ENCODE data around the gene FSD2.
"Not testable (repeated sequence)": the region's sequence is repeated elsewhere in the genome, so short reads cannot be mapped to it uniquely, and the experiment has no call there.

The FSD2 gene

GRCh38 chr15:82790321-82790720, 15.5 kb downstream of the FSD2 start:
- no peak for DNase-seq

DNA sequence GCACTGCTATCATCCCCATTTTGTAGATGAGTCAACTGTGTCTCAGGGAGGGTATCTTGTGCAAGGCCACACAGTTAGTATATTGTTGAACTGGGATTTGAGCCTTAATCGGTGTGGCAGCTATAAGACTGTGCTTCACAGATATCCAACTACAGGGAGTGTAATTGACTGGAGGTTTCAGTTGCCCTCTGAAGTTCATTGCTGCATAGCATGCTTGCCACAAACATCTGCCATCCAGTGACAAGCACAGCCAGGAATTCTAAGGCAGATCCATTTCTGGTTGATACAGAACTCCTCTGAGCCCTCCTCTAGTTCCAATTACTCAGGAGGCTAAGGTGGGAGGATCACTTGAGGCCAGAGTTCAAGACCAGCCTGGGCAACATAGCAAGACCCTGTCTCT, 16.4 kb downstream of the FSD2 start:
- no peak for DNase-seq

DNA sequence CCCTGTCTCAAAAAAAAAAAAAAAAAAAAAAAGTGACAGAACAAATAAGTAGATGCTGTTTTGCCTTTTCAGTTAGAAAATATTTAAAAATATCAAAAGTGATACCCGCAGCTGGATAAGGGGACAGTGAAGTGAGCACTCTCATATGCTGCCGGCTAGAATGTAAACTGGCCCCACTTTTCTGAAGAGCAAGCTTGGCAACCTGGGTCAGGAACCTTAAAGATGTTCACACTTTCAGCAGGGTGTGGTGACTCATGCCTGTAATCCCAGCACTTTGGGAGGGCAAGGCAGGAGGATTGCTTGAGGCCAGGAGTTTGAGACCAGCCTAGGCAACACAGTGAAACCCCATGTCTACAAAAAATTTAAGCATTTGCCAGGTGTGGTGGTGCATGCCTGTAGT, 17.4 kb downstream of the FSD2 start:
- no peak for DNase-seq

DNA sequence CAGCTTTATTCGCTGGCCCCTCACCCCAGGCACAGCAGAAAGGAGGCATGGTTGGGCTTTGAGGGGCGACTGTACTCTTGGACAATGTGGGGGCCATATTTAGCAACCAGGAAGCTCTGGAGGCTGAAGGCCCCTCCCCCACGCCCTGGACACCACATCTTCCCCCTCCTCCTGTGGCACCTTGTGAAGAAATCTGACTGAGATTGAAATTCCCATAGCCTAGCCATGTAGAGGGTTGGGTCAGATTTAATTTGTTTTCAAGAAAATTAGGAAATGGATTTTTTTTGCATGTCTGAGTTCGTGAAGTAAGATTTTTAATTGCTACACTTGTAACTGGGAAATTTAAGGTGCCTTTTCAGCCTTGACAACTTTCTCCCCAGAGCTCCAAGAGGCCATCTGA, 24.5 kb downstream of the FSD2 start:
- no peak for DNase-seq

- no peak for DNase-seq
These were observed 27.1 kb downstream of the FSD2 start for GRCh38 chr15:82778755-82779154.

- DNase-seq = no peak
These were observed 31.4 kb downstream of the FSD2 start for GRCh38 chr15:82774496-82774895.

DNA sequence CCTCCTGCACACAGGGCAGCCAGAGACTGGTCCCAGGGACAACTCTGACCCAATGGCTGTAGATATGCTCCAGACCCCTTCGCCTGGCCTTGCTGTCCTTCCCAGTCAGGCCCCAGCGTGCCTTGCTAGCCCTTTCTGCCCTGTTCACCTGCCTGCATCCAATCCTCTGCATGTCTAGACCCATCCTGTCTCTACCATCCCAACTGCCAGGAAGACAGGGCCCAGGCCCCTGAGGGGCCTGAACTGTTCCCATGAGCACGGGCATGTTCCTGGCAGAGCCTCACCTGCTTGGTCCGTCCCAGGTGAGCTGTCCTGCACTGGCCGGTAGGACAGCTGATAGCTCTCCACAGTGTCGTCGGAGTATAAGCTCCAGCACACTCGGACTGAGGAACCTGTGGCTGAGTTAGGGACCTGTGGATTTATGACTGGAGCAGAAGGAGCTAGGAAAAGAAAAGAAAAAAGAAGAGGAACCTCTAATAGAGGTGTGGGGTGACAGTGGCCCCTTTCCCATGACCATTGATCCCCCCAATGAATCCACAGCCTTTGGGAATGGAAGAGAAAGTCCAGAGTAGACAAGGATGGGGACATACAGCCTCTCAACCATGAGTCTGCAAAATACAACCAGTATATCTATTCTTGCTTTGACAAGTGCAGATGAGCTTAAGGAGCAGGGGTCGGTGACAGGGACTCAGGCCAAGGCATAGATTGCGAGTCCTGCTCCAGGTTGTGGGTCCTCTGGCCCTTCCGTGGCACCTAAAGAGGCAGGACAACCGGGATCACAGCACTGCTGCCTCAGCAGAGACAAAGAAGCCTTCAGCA, 33.9 kb downstream of the FSD2 start:
- no peak for DNase-seq

- DNase-seq = no peak
These were observed 37.3 kb downstream of the FSD2 start for GRCh38 chr15:82768414-82769054.

- no peak for DNase-seq
These were observed 38.6 kb downstream of the FSD2 start for GRCh38 chr15:82767163-82767829.

GRCh38 chr15:82766201-82766600, 39.7 kb downstream of the FSD2 start:
- DNase-seq = not testable (repeated sequence)

GRCh38 chr15:82764740-82765139, 41.1 kb downstream of the FSD2 start:
- no peak for DNase-seq

GRCh38 chr15:82764117-82764490, 41.8 kb downstream of the FSD2 start:
- no peak for DNase-seq

DNA sequence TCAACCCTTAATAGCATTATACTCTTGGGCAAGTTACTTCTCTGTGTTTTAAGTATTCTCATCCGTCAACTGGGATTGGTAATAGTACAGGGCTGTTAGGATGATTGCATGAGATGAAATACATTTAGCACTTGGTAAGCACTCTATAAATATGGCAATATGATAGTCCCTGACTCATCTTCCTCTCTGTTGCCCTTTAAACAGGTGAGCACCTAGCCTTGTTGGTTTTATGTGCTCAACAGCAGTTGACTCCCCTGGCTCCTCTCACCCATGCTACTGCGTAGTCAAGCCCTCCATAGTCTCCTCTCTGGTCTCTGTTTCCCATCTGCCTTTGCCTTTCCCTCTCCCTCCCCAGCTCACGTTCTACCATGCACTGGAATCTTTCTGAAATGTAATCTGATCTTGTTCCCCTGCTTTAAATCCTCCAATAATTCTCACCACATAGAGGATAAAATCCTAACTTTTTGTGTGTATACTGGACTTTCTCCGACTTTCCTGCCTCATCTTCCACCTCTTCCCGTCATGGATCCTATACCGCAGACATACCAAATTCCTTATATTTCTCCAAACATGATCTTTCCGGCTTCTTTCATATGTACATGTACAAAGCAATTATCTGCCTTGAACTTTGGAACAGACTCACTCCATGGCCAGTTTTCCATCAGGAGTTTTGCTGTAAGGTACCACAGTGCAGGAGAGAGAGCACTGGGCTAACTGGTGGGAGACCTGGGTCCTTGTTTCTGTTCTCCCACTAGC, 42.3 kb downstream of the FSD2 start:
- no peak for DNase-seq

DNA sequence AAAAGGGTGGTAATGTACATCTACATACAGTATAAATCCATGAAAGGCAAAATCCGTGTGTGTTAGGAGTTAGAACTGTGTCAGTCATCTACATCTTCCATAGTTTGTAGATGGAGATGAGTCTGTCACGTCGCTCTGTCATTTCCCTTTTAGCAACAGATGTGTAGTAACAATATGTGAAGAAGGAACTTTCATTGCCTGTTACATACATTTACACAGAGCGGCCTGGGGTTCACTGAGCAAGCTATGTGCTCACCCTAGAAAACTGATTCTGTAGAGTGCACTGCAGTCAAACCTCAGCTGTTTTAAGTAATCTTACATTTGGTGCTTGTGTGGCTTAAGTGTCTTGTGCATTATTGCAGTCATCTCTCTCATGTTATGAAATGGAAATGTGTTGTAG, 54.6 kb downstream of the FSD2 start:
- no peak for DNase-seq

DNA sequence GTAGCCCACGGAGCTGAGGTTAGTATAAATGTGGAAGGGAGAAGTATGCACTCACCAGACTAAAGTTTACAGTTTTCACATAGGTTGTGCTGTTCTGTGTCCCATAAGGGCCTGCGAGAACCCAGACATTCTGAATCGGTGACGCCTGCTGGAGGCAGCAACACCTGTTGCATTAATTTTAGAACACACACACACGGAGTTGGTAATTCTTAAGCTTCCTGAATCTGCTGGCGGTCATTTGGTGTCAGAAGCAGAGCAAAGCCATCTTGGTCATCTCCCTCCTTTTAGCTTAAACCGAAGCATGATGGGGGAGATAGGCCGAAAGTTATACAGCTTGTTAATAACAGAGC, 55.1 kb downstream of the FSD2 start:
- DNase-seq = peak in 1 of 2 donors; percentile 20

GRCh38 chr15:82749951-82750830, 55.7 kb downstream of the FSD2 start:
- peak; percentile 84 to 85 for DNase-seq

DNA sequence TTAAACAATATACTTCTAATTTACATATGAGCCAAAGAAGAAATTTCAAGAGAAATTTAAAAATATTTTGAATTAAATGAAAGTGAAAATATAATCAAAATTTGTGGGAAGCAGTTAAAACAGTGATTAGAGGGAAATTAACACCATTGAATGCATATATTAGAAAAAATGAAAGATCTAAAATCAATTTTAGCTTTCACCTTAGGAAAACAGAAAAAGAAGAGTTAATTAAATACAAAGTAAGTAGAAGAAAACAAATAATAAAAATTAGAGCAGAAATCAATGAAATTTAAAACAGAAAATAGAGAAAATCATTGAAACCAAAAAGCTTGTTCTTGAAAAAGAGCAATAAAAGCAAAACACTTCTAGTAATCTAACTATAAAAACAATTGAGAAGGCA, 57.6 kb downstream of the FSD2 start:
- DNase-seq = no peak

DNA sequence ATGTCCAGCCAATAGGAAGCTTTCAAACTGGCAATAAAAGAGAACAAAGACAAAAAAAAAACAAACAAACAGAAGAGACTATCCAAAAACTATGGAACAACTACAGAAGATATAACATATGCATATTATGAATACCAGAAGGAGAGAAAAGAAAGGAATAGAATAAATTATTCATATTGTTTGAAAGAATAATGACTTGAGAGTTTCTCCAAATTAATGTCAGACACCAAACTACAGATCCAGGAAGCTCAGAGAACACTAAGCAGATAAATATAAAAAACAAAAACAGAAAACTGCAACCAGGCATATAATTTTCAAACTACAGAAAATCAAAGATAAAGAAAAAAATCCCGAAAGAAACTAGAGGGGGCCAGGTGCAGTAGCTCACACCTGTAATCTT, 62.1 kb downstream of the FSD2 start:
- no peak for DNase-seq

- no peak for DNase-seq
These were observed 63.7 kb downstream of the FSD2 start for GRCh38 chr15:82742134-82742533.

DNA sequence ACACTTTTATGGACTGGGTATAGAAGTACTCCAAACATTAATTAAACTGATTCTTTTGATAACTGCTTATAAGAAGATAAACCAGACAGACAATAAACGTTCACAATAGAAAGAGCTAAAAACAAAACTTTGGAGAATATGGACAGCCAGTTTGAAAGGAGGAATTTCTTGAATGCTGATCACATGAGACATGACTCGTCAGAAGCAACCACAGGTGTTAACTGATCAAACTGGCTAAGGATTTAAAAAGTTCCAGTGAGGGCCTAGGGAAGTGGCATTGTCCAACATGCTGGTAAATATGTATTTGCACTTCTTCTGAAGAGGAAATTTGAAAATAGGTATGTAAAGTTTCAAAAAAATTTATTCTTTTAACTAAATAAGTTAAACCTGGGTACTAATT, 66.8 kb downstream of the FSD2 start:
- DNase-seq = no peak

DNA sequence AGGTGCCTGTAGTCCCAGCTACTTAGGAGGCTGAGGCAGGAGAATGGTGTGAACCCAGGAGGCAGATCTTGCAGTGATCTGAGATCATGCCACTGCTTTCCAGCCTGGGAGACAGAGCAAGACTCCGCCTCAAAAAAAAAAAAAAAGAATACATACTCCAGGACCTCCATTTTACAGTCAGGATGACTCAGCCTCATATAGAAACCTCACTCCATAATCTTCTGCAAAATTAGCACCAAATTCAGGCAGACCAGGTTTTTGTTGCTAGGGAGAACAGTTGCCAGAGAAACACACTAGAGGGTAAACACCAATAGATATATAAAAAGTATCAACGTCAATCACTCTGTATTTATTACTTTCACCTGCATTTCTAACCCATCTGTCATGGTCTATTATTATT, 67.9 kb downstream of the FSD2 start:
- no peak for DNase-seq

DNA sequence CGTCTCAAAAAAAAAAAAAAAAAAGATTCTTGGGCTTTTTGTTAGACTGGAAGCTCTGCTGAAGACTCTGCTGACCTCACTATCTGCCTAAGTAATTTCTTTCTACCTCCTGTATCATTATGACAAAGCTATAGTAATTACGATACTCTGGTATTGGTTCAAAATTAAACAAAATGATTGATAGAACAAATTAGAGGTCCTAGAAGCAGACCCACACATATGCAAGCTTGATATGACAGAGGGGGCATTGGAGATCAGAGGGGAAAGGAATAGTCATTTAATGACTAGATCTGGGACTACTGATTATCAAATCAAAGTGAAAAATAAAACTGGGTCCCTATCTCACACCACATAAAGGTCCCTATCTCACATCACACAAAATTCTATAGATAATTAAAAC, 74.3 kb downstream of the FSD2 start:
- DNase-seq = no peak

Measured in CD4-positive, alpha-beta T cell treated with Interleukin-4 for 1 hour (primary cell).